ENCODE results near the gene CENPK.

DNA sequence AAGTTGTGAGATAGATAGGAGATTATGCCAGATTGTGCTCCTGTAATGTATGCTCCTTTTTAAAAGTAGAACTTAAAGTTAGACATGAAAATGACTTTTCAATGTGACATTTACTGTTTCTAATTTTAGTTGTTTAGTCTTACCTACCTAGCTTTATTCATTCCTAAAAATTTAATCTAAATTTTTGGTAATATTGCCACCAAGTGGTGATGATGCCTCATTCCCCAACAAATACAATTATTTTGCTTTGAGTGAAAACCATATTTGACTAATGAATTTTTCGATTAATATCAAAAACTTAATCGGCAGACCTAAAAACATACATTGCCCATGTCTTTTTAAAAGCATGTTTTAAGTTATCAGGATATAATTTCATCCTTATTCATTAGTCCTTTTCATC lies 25.7 kb upstream of the CENPK start:
- TF ChIP-seq, protein P1, sequence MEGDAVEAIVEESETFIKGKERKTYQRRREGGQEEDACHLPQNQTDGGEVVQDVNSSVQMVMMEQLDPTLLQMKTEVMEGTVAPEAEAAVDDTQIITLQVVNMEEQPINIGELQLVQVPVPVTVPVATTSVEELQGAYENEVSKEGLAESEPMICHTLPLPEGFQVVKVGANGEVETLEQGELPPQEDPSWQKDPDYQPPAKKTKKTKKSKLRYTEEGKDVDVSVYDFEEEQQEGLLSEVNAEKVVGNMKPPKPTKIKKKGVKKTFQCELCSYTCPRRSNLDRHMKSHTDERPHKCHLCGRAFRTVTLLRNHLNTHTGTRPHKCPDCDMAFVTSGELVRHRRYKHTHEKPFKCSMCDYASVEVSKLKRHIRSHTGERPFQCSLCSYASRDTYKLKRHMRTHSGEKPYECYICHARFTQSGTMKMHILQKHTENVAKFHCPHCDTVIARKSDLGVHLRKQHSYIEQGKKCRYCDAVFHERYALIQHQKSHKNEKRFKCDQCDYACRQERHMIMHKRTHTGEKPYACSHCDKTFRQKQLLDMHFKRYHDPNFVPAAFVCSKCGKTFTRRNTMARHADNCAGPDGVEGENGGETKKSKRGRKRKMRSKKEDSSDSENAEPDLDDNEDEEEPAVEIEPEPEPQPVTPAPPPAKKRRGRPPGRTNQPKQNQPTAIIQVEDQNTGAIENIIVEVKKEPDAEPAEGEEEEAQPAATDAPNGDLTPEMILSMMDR (optimal IDR thresholded peaks at IDR 0.05 in 1 of 3, IDR thresholded peaks at IDR 0.05 in 1 of 3, conservative IDR thresholded peaks at IDR 0.05 in 1 of 3; ENCODE audit: extremely low read depth in 1 of 3, insufficient read depth in 2 of 3, low read length in 3 of 3) = no peak
- TF ChIP-seq EZH2 (IDR thresholded peaks at IDR 0.05; ENCODE audit: low read length) = no peak

Measured in keratinocyte (primary cell).